Renal pelvis (tissue), 4 donors: Measurements from ENCODE around the gene TMEM231. TPM values are rescaled to one million over a fixed set of nuclear protein-coding genes. Genes with fewer than 3 reads are reported as not detected.
"Not testable (repeated sequence)": the region's sequence is repeated elsewhere in the genome, so short reads cannot be mapped to it uniquely, and the experiment has no call there.

Experiments
- DNase-seq: peaks from one replicate; pipeline ENCODE4 v3.0.0-alpha.2; 2013
- polyA plus RNA-seq, 3 donors: library from polyadenylated mRNA; unstranded; fragments of 120-200 nt; gene quantifications; one replicate each; pipeline ENCODE4 v1.2.1, GENCODE V29; 2013; ENCODE audit not compliant: insufficient read length in 3 of 3

The TMEM231 gene
- polyA plus RNA-seq, 3 donors, result 19.8 to 23.4 (median 21.3) TPM

GRCh38 chr16:75535211-75535843 lies 20.7 kb downstream of the TMEM231 start:
- no peak for DNase-seq

DNA sequence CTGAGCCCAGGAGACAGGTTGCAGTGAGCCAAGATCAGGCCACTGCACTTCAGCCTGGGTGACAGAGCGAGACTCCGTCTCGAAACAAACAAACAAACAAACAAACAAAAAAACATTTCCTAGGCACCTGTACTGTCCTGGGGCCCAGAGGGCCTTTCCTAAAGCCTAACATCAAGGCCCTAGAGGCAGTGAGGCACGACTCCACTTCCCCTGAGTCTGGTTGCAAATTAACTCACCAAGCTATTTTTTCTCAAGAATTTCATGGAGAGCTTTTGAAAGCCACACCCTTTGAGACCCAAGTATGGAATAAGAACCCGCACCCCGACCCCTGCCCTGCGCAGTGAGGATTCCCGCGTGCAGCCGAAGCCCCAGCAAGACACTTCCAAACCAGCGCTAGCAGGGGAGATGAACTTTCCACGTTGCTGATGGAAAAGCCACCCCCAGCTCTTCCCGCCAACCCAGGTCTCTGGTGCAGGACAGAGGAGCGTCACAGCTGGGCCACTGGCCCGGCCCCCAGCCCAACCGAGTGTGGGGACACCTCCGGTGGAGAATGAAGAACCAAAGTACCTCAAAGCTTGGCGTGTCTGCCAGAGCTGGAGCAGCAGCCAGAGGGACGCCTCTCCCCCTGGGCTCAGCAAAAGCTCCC lies 21.4 kb downstream of the TMEM231 start:
- DNase-seq, result peak; percentile 26

GRCh38 chr16:75532791-75533190 lies 23.3 kb downstream of the TMEM231 start:
- DNase-seq, result no peak

- DNase-seq, result no peak
These were observed 23.8 kb downstream of the TMEM231 start for GRCh38 chr16:75532142-75532765.

DNA sequence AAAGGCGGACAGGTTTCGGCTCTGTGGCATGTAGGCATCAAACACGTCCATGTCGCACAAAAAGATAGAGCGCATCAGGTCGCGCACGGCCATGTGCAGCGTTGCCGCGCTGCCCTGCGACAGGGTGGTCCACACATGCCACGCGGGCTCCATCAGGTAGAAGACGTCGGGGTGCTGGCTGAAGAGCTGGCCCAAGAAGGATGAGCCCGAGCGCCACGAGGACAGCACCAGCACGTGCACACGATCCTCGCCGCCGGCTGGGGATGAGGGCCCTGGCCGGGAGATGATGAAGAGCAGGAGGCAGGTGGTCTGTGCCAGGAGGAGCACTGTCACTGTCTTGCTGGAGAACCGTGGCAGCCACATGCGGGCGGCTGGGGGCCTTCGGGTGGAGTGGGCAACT lies 26.1 kb downstream of the TMEM231 start:
- DNase-seq, result no peak

DNA sequence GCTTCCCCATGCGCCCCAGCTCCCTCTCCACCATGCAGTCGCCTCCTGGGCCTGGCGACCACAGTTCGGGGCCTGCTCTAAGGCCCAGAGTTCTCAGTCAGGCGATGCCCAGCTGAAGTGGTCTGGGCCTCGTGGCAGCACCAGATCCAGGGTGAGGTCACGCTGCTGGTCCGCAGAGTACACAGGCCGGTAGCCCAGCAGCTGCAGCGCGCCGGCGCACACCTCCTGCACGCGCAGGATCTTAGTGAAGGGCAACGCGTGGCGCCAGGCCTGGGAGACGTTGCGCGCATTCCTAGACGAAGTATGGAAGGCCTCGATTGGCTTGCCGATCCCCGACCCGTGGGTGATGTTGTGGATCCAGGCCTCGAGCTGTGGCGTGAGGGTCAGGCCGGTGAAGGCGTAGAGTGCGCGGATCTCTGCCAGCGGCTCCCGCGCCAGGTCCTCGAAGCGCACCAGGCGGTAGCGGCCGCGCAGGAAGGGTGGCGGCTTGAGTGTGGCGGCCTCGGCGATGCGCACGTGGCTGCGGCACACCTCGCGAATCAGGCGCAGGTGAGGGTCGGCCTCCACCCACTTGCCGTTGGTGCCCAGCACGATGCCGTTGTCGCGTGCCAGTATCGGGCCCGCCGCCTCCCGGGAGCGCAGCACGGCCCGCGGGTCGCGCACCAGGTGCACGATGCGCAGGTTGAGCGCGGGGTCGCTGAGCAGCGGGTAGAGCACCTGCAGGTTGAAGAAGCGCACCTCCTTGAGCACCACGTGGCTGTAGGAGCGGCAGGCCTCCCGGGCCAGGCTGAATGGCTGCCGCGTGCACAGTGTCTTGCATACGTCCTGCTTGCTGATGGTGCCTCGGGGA lies 26.8 kb downstream of the TMEM231 start:
- no peak for DNase-seq

GRCh38 chr16:75527825-75528299 lies 28.2 kb downstream of the TMEM231 start:
- DNase-seq, result no peak

- no peak for DNase-seq
These were observed 29.8 kb downstream of the TMEM231 start for GRCh38 chr16:75526032-75526790.

DNA sequence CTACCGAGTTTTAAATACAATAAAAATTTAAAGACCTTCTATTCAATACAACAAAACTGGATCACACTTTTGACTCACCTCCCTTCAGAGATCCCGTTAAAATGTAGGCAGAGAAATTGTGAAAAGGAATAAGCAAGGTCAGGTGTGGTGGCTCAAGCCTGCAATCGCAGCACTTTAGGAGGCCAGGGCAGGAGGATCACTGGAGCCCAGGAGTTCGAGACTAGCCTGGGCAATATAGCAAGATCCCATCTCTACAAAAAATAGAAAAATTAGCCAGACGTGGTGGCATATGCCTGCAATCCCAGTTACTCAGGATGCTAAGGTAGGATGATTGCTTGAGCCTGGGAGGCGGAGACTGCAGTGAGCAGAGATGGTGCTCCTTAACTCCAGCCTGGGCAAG lies 36.9 kb downstream of the TMEM231 start:
- DNase-seq, result no peak

- DNase-seq, result peak; percentile 19
These were observed 39.7 kb downstream of the TMEM231 start for GRCh38 chr16:75516189-75516966.

DNA sequence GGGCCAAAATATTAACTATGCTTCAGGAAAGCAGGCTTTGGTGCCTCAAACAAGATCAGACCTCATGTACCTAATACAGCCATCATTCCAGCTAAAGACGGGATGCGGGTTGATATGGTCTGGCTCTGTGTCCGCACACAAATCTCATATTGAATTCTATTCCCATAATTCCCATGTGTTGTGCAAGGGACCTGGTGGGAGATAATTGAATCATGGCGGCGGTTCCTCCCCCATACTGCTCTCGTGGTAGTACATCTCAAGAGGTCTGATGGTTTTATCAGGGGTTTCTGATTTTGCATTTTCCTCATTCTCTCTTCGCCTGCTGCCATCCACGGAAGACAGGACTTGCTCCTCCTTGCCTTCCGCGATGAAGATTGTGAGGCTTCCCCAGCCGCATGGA lies 41.8 kb downstream of the TMEM231 start:
- no peak for DNase-seq

- DNase-seq, result no peak
These were observed 49.5 kb downstream of the TMEM231 start for GRCh38 chr16:75506574-75506973.

- DNase-seq, result no peak
These were observed 49.9 kb downstream of the TMEM231 start for GRCh38 chr16:75506107-75506506.

DNA sequence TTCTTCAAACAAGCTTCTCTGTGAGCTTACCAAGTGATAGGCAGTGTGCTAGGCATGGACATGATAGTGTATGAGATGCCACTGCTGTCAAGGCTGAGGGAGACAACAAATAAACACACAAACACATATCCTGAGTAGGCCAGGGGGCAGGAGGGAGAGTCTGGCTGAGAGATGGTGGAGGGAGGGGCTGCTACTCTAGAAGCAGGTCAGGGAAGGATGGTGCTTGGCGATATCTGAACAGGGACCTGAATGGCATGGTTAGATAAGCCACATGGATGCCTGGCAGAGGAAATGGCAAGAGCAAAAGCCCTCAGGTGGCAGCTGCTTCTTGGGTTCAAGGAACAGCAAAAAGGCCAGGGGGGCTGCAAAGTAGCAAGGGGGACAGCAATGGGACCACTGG lies 52.3 kb downstream of the TMEM231 start:
- no peak for DNase-seq

GRCh38 chr16:75502916-75503605 lies 53.0 kb downstream of the TMEM231 start:
- DNase-seq, result no peak

GRCh38 chr16:75501820-75502219 lies 54.2 kb downstream of the TMEM231 start:
- DNase-seq, result not testable (repeated sequence)

- DNase-seq, result no peak
These were observed 54.7 kb downstream of the TMEM231 start for GRCh38 chr16:75501359-75501758.

GRCh38 chr16:75498605-75499322 lies 57.3 kb downstream of the TMEM231 start:
- not testable (repeated sequence) for DNase-seq

- no peak for DNase-seq
These were observed 58.5 kb downstream of the TMEM231 start for GRCh38 chr16:75497558-75497957.
